Fibroblast of skin of right biceps (primary cell): ENCODE measurements around the gene STAM.
A peak's percentile ranks its signal among the peaks of the same experiment; 100 is the strongest.
"Not testable (repeated sequence)": the region's sequence is repeated elsewhere in the genome, so short reads cannot be mapped to it uniquely, and the experiment has no call there.

ENCODE experiments used
- DNase-seq: peaks from one replicate; pipeline ENCODE4 v3.0.0-alpha.2; 2013

The STAM gene

DNA sequence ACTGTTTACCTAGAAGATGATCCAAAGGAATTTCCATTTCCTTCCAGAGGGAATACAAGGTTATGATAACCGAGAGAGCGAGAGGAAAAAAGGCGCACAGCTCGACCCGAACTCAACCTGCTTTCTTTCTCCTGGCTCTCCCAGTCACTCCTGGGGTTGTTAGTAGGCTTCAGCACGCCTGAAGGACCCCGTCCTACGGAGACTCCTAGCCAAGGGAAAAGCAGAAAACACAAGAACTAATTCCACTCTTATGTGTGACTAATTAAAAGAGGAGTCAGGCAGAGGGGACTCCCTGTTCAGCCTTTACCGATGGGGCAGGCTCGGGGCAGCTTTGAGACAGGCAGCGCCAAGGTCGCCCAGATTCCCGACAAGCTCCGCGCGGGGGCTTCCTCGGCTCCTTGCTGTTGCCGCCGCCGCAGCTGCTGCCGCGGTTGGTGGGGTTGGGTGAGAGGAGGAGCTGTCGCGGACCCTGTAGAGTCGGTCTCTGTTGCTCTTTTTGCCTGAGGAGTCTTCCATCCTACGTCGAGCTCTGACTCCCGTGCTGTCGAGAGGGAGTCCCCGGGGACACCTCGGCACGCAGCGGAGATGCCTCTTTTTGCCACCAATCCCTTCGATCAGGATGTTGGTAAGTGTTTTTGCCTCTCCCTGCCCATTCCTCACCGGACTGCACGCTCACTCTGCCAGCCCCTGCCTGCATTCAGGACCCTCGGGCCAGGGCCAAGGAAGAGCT is at the start of gene STAM:
Gene STAM (plus strand): TSS at position 397 of the 730 bp plus-strand sequence. CDS start 189 bp downstream, at position 586.
- DNase-seq = peak; percentile 94

DNA sequence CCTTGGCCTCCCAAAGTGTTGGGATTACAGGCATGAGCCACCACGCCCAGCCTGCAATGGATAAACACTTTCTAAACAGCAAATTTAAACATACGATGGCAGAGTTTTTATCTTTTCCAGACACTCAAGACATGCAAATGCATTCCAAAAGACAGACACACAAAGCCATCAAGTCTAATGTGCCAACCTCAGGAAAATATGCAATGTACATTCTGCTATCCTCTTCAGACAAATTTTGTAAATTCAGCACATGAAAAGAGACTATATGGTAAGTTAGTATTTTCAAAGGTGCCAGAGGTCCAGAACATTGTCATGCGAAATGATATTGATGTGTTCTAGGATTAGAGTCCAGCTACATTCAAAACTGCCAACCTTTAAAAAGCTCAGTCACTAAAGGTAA is 46.6 kb upstream of the STAM start:
- no peak for DNase-seq

DNA sequence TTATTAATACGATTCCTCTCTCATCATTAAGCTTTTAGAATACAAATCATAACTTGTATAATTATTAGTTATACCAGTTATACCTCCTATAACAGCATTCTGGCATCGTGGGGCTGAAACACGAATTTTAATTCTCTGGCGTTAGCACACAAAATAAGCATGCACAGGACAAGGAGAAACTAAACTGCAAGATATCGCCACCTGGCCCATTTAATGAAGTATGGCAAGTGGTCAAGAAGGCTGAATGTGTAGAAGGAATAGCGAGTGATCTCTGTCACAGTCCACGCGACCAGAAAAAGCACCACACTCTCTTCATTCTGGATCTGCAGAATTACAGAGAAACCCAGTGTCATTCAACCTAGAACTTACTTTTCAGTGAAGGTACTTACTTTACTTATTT is 44.9 kb upstream of the STAM start:
- peak; percentile 48 for DNase-seq

DNA sequence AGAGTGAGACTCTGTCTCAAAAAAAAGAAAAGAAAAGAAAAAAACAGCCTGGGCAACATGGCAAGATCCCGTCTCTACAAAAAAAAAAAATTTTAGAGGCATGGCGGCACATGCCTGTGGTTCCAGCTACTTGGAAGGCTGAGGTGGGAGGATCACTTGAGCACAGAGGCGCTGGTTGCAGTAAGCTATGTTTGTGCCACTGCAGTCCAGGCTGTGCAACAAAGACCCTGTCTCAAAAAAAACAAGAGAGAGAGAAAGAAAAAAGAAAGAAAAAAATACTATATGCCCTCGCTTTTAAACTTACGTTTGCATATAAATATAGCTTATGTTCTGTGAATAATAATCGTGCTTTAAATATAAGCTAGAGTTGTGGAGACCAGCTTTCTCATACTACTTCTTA is 38.0 kb upstream of the STAM start:
- no peak for DNase-seq

DNA sequence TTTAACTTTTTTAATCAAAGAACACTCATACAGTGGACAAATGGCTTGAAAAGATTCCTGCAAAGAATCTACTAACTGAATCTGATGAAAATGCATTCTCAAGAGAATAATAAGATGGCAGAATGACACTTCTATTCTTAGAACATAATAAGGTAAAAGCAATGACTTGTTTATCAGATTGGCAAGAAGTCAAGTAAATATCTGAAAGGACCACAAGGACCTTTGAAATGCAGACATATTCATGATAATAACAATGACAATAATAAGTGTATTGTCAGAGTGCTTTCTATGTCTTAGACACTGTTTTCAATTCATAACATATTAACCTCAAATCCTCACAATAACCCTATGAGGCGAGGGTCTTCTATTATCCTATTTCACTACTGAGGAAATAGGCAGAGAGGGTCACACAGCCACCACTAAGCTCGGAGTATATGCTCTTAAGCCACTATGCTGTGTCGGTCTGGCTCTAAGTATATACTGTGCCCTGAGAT is 37.4 kb upstream of the STAM start:
- no peak for DNase-seq

DNA sequence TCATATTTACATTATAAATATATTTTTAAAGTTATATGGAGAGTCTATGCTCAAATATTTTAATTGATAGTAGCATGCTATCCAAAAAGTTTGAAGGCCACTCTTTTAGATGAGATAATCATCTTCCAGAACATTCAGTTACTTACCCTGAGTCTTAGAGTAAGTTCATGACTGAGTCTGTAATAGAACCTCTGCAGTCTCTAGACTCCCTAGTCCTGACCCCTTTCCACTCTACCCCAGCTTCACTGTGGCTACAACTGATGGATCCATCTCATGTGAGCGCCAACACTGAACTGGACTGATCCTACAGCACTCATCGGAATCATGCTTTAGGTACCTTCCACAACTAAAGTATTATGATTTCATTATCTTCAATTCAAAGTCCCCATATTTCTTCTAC is 36.9 kb upstream of the STAM start:
- DNase-seq = no peak

DNA sequence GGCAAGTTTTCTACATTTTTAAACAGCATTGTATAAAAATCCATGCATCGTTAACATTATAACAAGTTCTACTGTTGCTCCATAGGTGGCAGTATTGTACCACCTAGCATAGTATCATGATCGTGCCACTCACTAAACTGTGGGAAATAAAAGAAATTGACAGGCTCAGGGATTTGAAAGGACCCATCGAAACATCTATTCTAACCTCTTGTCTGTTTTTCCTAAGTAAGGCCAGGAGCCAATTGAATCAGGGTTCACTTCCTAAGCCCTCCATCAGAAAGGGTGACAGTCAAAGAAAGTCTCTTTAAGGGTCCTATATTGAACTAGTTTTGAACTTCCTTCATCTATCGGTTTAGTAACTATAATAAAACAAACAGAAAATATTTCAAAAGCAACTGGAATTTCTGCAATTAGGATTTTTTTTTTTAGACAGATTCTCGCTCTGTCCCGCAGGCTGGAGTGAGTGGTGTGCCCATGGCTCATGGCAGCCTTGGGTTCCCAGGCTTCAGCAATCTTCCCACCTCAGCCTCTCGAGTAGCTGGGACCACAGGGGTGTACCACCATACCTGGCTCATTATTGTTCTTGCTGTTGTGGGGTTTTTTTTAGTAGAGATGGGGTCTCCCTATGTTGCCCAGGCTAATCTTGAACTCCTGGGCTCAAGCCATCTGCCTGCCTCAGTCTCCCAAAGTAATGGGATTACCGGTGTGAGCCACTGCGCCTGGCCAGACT is 36.2 kb upstream of the STAM start:
- DNase-seq = peak; percentile 48

DNA sequence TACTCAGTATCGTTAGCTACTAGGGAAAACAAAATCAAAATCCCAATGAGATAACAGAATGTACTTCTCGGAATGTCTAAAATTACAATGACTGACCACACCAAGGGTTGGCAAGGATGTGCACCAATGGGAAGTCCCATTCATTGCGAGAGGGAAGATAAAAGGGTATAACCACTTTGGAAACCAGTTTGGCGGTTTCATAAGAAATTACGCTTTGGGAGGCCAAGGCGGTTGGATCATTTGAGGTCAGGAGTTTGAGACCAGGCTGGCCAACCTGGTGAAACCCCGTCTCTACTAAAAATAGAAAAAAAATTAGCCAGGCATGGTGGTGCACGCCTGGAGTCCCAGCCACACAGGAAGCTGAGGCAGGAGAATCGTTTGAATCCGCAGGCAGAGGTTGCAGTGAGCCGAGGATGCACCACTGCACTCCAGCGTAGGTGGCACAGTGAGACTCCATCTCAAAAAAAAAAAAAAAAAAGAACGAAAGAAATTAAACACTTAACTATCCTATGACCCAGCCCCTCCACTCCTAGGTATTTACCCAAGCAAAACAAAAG is 34.4 kb upstream of the STAM start:
- no peak for DNase-seq

DNA sequence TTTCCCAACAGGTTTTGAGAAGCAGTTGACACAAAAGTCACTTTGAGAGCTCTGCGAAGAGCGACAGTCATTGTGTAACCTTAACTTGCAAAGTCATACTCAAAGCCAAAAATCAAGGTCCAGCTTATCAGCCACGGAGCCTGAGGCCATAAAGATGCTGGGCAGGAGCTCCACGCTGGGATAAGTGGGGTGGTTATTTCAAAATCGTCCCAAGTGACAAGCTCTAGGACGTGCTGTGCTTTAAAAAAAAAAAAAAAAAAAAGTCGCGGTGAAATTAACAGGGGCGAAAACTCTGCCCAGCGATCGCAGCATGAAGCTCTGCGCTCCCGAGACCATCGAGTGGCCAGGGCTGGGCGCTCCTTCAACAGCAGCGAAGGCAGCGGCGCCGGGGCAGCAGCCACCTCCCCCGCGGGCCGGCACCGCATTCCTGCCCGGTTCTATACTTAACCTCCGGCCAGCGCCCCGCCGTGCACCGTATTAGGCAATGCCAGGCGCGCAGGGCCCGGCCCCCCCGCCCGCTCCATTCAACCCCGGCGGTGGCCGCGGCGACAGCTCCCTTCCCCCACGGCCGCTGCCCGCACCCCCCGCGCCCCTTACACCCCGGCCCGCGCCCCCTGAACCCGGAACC is 27.4 kb upstream of the STAM start:
- DNase-seq = peak; percentile 54

DNA sequence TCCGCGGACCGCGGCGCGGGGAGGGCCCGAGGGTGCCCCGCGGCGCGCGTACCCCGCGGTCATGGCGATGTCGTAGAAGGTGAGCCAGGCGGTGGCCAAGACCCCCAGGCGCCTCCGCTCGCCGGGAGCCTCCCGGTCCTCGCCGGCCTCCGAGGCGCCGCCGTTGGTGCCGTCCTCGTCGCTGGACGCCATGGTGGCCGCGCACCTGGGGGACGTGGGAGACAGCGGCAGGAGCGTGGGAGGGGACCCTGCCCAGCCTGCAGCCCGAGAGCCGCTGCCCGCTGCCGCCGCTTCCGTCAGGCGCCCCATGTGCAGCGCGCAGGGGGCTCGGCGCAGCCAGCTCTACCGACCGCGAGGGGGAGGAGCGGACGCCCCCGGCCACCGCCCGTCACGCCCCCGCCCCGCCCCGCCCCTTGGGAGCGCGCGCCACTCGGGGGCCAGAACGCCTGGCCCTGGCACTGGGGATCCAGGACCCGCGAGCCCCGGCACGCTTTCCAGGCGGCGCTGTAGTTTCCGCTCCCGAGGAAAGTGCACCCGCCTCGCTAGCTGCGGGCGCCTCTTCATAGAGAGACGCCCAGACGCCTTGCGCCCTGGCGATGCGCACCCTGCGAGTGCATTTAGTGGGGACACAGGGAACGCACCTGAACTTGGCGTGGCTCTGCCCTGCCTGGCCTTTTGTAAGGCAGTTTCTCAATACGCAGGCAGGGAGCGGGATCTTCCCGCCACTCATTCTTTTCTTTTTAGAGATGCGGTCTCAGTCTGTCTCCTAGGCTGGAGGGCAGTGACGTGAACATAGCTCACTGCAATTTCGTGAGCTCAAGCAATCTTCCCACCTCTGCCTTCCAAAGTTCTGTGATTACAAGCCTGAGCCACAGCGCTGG is 26.7 kb upstream of the STAM start, which contains the start of gene HACD1:
Gene HACD1 (minus strand): TSS at position 344 of the 881 bp plus-strand sequence. CDS start 35 bp downstream, at position 309.
- peak; percentile 78 for DNase-seq

DNA sequence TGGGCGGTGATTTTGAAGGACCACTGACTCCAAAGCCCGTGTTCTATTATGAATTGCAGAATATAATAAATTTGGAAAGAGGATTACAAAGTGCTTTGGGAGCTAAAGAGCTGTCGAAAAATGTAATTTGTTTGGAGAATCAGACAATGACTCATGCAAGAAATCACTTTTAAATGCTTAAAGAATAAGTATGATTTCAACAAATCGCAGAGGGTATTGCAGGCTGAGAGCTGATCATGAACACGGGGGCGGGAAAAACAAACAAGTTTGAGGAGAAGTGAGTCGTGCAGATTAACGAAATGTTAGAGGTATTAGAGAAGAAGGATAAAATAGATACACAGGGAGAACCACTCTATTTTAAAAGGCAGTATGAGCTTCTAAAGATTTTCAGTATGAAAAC is 21.9 kb upstream of the STAM start:
- peak; percentile 47 for DNase-seq

DNA sequence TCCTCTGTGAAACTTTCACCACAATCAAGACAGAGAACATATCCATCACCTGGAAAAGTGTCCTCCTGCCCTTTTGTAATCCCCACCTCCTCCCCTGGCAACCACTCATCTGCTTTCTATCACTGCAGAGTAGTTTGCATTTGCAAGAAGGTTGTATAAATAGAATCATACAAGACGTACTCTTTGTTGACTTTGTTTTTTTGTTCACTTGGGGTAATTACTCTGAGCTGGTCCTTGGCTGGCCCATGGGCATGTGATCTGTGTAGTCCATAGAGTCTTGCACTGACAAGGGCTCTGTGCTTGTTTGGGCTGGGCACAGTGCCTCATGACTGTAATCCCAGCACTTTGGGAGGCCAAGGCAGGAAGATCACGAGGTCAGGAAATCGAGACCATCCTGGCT is 19.0 kb upstream of the STAM start:
- DNase-seq = no peak

DNA sequence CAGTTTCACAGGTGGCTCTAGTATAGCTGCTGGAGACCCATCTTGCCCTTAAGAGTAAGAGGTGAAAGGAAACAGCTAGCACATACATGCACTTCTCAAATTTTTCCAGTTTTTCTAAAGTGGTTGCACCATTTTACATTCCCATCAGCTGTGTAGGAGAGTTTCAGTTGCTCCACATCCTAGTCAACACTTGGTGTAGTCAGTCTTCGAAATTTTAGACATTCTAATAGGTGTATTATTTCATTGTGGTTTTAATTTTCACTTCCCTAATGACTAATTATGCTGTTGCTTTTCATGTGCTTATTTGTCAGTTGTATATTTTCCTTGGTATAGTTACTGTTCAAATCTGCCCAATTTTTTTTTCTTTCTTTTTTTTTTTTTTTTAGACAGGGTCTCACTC is 17.3 kb upstream of the STAM start:
- DNase-seq = no peak

DNA sequence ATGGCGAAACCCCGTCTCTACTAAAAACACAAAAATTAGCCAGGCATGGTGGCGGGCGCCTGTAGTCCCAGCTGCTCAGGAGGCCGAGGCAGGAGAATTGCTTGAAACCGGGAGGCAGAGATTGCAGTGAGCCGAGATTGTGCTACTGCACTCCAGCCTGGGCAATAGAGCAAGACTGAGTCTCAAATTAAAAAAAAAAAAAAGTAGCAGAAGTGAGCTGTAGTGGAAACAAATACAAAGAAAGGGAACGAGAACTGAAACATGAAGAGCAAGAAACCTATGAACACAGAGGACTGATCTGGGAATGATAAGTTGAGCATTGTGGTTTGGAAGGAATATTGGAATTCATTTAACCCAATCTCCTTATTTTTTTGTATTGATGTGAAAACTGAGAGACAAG is 11.4 kb upstream of the STAM start:
- DNase-seq = not testable (repeated sequence)

DNA sequence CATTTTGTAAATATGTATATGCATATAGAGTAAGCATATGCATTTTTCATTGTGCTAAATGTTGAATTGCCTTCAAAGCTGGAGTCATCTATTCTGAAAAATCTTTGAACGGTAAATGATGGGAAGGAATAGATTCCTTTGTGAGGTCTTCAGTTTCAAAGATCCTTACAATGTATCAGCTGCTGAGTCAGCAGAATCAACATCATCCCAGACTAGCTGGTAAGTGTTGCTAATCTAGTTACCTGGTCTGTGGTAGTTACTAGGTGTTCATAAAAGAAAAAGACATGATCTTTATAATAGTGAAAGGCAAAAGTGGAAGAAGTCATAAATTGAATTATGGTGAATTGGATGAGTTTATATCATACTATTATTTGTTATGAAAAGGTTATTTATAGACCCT is 10.6 kb upstream of the STAM start:
- DNase-seq = no peak

DNA sequence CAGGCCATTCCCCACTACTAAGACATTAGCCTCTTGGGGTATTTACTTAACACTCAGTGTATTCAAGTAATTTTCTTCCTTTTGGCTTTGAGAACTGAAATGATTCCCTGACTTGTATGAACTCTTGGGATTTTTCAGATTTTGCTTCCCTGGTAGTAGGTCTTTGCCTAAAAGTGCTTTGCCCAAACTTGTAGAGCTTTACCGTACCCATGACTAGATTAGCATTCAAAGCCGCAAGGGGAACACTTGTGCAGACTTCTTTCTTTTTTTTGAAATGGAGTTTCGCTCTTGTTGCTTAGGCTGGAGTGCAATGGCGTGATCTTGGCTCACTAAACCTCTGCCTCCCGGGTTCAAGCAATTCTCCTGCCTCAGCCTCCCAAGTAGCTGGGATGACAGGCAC is 6.1 kb upstream of the STAM start:
- DNase-seq = no peak

DNA sequence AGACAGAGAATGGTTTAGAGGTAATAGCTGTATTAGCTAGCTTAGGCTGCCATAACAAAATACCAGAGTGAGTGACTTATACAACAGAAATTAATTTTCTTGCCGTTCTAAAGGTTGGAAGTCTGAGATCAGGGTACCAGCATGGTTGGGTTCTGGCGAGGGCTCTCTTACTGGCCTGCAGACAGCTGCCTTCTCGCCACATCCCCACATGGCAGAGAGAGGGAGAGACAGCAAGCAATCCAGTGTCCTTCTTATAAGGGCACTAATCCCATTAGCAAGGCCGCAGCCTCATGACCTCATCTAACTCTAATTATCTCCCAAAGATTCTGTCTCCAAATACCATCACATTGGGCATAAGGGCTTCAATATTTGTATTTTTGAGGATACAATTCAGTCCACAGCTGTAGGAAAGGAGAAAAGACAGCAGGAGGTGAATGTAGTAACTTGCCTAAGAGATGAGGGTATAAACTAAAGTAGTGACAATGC is 3.6 kb upstream of the STAM start:
- no peak for DNase-seq

DNA sequence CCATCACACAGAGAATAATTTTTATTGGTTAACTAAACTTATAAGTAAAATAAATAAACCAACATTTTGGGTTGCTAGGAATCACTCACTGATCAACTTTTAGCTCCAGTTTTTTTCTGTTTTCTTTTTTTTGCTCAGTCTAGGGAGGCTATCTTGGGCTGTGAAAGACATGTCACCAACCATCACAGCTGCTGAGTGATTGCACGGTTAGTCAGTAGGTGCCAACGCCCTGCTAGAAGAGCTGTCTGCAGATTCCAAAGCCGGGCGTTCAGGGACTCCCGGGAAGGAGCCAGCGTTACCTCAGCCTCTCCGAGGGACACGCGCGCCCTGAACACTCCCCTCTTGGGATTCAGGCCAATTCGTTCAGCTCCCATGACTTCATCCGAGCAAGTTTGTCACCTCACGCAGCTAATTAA is 604 bp upstream of the STAM start:
- peak; percentile 85 for DNase-seq

DNA sequence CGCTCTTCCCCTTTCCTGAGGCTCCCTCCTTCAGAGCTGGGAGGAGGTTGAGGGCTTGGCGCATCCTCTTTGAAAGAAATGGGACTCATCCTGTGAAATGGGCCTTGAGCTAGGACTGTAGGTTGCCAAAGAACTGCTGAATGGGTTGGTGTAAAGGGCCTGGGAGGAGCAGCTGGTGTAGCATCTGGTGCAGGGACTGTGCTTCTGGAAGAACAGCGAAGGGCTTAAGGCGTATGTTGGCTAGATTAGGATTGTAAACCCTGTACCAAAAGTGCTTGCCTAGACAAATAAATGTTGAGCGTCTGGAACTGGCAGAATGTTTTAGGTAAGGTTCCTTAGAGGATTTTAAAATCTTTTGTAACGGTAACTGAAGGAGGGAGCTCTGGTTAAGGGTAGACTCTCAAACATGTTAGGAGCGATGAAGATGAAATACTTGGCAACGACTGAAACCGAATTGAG is 563 bp downstream of the STAM start:
- DNase-seq = no peak

DNA sequence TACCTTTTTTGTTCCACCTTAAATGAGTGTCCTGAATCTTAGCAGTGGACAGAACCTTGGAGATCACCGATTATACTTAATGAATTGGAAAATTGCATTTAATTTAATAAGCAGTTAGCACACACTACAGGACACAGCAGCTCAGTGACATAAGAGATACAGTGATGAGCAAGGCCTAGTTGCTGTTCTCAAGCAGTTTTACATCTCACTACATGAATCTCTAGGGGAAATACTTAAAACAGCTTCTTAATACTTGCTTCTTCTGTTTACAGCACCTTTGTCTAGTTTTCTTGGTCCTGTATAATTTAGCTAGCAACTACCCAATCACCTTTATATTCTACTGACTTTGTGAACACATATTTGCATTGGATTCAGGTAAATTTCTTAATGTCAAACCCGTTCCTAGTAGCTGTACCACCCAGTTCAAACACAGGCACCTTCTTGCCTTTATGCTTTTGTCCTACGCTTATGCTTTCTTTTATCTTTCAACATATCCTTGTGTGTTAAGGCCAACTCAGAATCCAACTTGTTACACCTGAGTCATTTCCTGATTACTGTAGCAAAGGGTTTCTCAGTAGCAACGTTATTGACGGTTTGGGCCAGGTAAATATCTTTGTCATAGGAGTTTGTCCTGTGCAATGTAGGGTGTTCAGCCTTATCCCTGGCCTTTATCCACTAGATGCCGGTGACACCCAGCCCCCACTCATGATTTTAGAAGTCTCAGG is 1.8 kb downstream of the STAM start:
- DNase-seq = no peak

DNA sequence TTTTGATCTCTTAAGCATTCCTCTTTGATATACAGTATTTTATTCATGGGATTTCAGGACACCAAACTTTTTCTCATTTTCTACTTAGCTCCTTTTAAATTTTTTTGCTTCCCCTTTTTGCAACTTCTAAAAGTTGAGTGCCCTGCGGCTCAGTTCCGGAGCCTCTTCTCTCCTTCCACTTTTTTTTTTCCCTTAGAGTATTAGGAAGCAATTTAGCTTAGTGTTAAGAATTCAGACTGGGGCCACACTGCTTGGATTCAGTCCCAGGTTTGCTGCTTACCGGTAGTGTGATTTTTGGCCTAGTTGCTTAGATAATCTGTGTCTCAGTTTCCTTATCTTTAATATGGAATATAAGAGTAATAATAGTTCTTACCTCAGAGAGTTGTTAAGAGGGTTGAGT is 3.4 kb downstream of the STAM start:
- no peak for DNase-seq
